ENCODE results near the gene SSTR4.
A peak's percentile ranks its signal among the peaks of the same experiment; 100 is the strongest.

The SSTR4 gene

DNA sequence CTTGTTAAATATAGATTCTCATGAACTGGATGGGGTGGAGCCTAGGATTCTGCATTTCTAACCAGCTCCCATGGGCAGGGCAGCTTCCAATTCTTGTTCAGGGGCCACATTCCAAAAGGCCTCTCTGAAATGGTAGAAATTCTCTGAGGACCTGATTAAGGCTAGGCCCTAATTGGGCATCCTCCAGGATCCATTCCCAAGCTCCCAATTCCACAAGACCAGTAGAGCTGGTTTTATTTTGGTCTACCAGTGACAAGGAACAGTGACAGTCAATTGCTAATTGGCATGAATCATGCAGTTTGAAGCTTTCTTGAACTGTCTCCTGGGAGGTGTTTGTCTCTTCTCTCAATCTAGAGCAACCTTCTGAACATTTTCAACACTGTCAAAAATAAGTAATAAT lies 11.3 kb downstream of the SSTR4 start:
- no peak for DNase-seq

DNA sequence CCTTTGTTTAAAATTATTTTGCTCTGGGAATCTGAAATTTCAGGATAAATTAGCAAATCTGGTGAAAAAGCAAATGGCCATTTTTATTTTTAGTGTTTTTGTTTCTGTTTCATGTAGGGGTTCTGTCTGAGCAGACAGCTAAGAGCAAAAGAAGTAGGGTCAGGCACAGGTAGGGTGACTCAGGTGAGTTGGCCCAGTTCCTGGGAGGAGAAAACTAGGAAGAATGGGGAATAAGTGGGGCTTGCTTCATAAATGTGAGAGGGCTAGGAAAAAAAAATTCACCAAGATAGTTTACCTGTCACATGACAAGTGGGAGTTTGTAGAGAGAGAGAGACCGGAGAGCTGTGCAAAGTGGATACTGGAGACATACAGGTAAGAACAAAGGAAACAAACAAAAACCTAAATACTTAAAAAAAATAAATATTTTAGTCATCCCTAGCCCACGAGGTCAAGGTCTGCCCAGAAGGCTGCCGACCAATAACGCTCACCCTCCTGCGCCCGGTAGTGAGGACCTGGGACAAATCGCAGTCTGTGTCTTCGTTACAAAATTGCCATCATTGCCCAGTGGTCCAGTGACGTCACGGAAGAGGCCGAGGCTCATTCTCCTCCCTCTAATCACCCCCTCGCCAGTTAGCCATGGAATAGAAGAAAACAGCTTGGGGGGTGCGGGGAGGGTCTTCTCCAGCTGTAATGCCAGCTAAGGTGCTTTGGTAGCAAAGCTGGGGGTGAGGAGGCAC lies 12.1 kb downstream of the SSTR4 start:
- DNase-seq = no peak

GRCh38 chr20:23047738-23048214 lies 12.7 kb downstream of the SSTR4 start:
- DNase-seq = no peak

- peak; percentile 27 for DNase-seq
Measured at GRCh38 chr20:23048283-23049200, 13.4 kb downstream of the SSTR4 start.

- DNase-seq = peak; percentile 29
Measured at GRCh38 chr20:23049201-23050075, 14.3 kb downstream of the SSTR4 start, which contains the start of gene THBD. Gene THBD (minus strand): TSS chr20:23049672. CDS start chr20:23049504, 168 bp downstream.

DNA sequence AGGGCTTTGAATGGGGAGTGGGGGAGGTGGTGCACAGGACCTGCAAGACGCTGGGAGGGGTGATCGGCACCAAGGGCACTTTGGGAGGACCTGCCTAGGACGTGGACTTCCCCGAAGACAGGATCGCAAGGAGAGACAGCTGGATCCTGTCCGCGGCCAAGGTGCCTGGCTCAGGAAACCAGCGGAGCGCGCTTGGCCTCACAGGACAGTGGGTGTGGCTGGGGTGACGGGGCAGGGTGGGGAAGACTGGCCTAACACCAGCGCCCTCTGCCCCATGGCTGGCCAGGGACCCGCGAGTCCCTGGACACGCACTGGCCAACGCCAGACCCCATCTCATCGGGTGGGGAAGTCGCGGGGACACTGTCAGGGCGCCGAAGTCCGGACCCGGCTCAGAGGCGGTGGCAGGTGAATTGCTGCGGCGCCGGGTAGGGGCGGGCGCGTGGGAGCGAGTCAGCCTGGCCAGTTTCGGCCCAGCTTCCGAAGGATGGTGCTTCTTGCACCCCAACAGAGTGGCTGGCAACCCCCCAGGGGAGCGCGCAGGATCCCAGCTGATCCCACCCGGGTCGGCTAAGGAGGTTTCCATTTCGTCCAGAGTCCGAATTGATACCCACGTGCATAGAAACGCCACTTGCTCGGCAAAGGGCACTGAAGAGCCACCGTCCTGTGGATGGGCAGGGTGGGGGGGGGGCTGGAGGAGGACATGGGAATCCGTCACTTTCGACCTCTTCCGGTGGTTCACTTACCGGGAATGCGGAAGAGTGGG lies 15.1 kb downstream of the SSTR4 start:
- no peak for DNase-seq

DNA sequence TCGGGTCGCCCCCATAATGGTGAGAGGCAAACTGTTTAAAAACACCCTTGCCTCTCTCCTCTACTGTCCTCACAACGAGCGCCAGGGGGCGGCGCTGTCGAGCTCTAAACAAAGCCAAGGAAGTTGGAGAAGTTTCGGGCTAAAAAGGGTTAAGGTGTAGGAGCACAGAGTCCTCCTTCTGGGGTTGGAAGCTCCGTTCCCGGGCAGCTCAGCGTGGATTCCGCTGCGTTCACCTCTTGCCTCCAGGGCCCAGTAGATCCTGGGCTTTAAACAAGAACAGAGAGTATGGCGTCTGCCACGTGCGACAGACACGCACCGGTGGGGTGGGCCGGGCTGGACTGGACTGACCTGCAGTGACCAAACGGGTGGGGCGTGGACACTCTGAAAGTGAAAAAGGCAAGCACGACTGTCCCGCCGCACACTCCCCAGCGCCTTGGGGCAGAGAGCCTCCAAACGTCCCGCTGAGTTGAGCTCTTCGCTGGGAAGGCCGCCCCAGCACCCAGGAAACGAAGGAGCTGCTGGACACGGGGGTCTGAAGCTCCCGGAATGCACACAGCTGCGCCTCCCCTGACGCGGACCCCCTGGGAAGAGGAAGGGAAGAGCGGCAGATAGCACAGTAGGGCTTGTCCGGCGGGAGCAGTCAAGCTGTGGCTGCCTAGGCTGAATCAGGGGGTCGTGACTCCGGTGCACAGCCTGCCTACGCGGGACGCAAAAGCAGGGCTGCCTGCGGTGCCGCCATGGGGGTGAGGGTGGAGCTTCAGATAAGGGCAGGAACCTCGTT lies 15.9 kb downstream of the SSTR4 start:
- peak; percentile 27 for DNase-seq

GRCh38 chr20:23052904-23053303 lies 17.8 kb downstream of the SSTR4 start:
- DNase-seq = no peak

DNA sequence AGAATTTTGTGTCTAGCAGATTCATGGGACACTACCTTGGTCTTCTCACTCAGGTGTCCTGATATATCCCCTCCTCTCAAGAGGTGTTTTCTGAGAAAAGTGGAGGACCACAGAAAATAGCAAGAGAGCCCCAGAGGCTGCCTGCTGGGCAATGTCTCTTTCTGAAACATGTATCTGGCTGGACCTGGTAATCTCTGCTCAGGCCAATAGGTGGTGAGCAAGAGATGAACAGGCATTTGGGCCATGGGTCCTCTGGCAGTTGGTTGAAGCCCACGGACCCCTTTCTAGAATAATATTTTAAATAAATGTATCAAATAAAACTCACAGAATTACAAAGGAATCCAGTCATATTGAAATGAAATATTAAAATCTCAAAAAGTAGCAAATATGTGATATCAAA lies 23.1 kb downstream of the SSTR4 start:
- no peak for DNase-seq

DNA sequence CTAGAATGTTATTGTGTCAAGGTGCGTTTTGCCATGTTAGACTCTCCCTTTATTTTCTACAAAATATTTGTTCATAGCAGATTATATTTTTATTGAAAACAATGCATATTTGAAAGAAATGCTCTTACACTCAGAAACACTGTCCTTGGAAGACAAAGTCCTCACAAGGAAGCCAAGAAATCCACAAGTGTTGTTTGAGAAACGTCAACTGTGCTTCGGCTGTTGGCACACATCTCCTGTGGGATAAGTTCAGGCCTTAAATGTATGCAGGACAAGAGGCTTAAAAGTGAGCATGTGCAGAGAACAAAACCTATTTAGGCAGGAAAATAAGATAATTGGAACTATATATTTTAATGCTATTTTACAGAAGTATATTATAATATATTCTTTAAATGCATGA lies 23.9 kb downstream of the SSTR4 start:
- DNase-seq = no peak

GRCh38 chr20:23059846-23060245 lies 24.7 kb downstream of the SSTR4 start:
- DNase-seq = no peak

- no peak for DNase-seq
Measured at GRCh38 chr20:23060629-23061028, 25.5 kb downstream of the SSTR4 start.

DNA sequence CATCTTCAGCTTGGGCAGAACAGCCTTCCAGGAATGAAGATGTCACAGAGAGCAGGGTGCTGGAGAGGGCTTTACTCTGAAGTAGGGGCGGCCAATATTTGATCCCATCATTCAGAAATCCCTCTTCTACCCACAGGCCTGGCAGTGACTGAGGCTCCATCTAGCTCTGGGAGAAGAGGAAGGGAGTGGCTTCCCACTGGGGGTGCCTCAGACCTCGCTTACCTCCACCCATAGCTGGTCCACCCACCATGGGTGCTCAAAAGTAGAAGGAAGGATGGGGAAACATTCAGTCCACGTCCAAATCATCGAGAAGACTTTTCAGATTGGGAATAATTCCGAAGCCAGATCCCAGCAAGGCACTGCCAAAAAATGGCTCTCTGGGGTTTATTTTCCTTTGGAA lies 26.1 kb downstream of the SSTR4 start:
- no peak for DNase-seq

- DNase-seq = peak; percentile 10
Measured at GRCh38 chr20:23061734-23062561, 26.8 kb downstream of the SSTR4 start.

DNA sequence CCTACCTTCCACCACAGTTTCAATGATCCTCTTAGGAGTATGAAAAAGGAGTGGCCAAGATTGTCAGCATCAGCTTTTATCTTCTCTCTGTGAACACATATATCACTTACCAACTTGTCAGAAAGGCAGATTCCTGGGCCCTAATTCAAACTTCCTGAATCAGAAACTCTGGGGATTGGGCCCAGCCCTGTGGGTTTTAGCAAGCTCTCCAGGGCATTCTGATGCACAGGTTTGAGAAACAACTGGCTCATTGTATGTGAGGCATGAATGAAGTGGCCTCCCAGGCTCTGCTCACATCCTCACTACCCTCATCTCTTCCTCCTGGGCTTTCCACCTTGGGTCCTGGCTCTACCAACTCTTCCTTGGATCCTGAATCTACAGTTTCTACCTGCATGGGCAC lies 27.5 kb downstream of the SSTR4 start:
- DNase-seq = no peak

GRCh38 chr20:23063168-23063567 lies 28.1 kb downstream of the SSTR4 start:
- no peak for DNase-seq

GRCh38 chr20:23063581-23063980 lies 28.5 kb downstream of the SSTR4 start:
- no peak for DNase-seq

GRCh38 chr20:23065266-23066201 lies 30.4 kb downstream of the SSTR4 start:
- no peak for DNase-seq

GRCh38 chr20:23066772-23067171 lies 31.7 kb downstream of the SSTR4 start:
- DNase-seq = no peak

Data from GF-D8 (cell line).